ENCODE results near the gene PHACTR4. TPM values are rescaled to one million over a fixed set of nuclear protein-coding genes. Genes with fewer than 3 reads are reported as not detected.

Gene PHACTR4
- total RNA-seq, 1 experiment from 2014 or later, result 52.9 TPM

Other genes starting within 250 kb of the PHACTR4 start
- gene PTAFR, start 193.1 kb upstream of the PHACTR4 start, total RNA-seq (2021), result 1.8 to 2.6 TPM (median 1.9 TPM) in 3 replicates
- gene DNAJC8, start 136.7 kb upstream of the PHACTR4 start, total RNA-seq (2021), result 108 to 112 TPM (median 110 TPM) in 3 replicates
- gene ATP5IF1, start 133.6 kb upstream of the PHACTR4 start, total RNA-seq (2021), result 201 to 245 TPM (median 228 TPM) in 3 replicates
- 22.3 to 38.1 TPM (median 23.3 TPM) in 3 replicates for gene SESN2, start 110.2 kb upstream of the PHACTR4 start, total RNA-seq (2021)
- 15.1 to 17.9 TPM (median 15.2 TPM) in 3 replicates for gene MED18, start 40.7 kb upstream of the PHACTR4 start, total RNA-seq (2021)
- gene RCC1, start 136.3 kb downstream of the PHACTR4 start, total RNA-seq (2021), result 93.2 to 103 TPM (median 98.2 TPM) in 3 replicates
- 30.4 to 40.6 TPM (median 34.0 TPM) in 3 replicates for gene TRNAU1AP, start 183.3 kb downstream of the PHACTR4 start, total RNA-seq (2021)
- 8.9 to 12.6 TPM (median 10.1 TPM) in 3 replicates for gene RAB42, start 222.5 kb downstream of the PHACTR4 start, total RNA-seq (2021)